SK-N-MC (cell line): ENCODE measurements around the gene NLRC5.
"Not testable (repeated sequence)": the region's sequence is repeated elsewhere in the genome, so short reads cannot be mapped to it uniquely, and the experiment has no call there.

Source experiments
- DNase-seq: peaks from one replicate; pipeline ENCODE4 v3.0.0-alpha.2; 2011; ENCODE audit warnings: low read depth, low spot score
- H3K27ac ChIP-seq: fragments of 200-600 bp; sonication (generic); 2 replicates; pipeline ENCODE4 v1.5.1; 2016; ENCODE audit warnings: mixed run types
- H3K36me3 ChIP-seq: fragments of 200-600 bp; sonication (generic); 2 replicates; pipeline ENCODE4 v1.6.1; 2017; ENCODE audit warnings: antibody characterized with exemption, low read length, mixed read lengths; ENCODE audit not compliant: insufficient read depth
- H3K4me3 ChIP-seq: fragments of 200-600 bp; sonication (generic); 2 replicates; pipeline ENCODE4 v1.5.1; 2016
- H3K9ac ChIP-seq: fragments of 200-600 bp; sonication (generic); 2 replicates; pipeline ENCODE4 v1.8.0; 2017; ENCODE audit warnings: mixed run types, mixed read lengths; ENCODE audit not compliant: insufficient read length
- H3K9me3 ChIP-seq: fragments of 200-600 bp; sonication (generic); 2 replicates; pipeline ENCODE4 v1.6.1; 2017; ENCODE audit warnings: low read depth, mild to moderate bottlenecking, antibody characterized with exemption, low read length, moderate library complexity, mixed read lengths
- EZH2 ChIP-seq: fragments of 200-600 bp; sonication (generic); IDR thresholded peaks from one replicate; pipeline ENCODE4 v1.6.1; 2017; ENCODE audit warnings: antibody characterized with exemption
- FOXP2 ChIP-seq: optimal IDR thresholded peaks from 2 replicates; pipeline ENCODE3; 2011; ENCODE audit warnings: mild to moderate bottlenecking, moderate library complexity; ENCODE audit not compliant: insufficient read depth; ENCODE audit errors: extremely low read length, control extremely low read depth
- POLR2AphosphoS5 ChIP-seq: IDR thresholded peaks from 2 replicates; pipeline ENCODE4 v1.6.1; 2012; ENCODE audit warnings: mild to moderate bottlenecking, low read depth, low read length, borderline replicate concordance

The NLRC5 gene

GRCh38 chr16:56969769-56970168 lies 19.6 kb upstream of the NLRC5 start:
- no peak for TF ChIP-seq POLR2AphosphoS5
- Histone ChIP-seq H3K4me3 (no peak overlapping the region), H3K9me3 (no peaks in the 10 kb centered on the region), H3K9ac (no peak overlapping the region), H3K36me3 (no peaks in the 10 kb centered on the region), H3K27ac (no peak overlapping the region)
- no peak for DNase-seq

DNA sequence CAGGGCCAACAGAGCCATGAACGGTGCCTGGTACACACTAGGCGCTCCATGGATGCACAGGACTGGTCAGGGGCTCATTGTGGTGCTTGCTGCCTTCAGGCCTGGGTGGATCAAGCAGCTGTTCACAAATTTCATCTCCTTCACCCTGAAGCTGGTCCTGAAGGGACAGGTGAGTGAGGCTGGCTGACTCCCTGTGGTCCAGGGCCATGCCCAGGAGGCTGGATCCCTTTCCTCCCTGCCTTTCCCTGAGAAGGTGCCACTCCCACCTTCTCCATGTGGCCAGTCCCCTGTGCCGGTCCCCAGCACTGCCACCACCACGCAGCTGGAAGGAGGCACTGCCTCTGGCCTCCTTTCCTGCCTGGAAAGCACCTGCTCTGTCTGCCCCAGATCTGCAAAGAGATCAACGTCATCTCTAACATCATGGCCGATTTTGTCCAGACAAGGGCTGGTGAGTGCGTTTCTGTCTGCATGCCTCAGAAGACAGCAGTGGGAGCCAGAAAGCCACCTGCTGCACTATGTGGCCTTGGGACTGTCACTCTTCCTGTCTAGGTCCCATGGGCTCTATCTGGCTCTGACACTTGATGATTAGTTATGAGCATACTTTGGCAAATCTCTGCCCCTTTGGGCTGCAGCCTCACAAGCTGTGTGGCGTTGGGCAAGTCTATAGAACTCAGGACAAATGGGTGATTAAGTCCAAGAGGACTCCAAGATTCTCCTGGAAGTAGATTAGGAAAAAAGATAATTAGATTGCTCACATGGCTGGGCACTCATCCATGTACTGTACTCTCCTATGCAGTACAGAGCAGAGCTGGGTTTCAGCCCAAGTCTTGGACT lies 18.2 kb upstream of the NLRC5 start:
- TF ChIP-seq FOXP2 (no peak), EZH2 (no peak), POLR2AphosphoS5 (no peak)
- H3K36me3 ChIP-seq: no peaks in the 10 kb centered on the region
- no peak overlapping the region for H3K27ac ChIP-seq
- no peak overlapping the region for H3K9ac ChIP-seq
- H3K4me3 ChIP-seq: no peak overlapping the region
- DNase-seq: no peak
- H3K9me3 ChIP-seq: no peaks in the 10 kb centered on the region

GRCh38 chr16:56971768-56972043 lies 17.7 kb upstream of the NLRC5 start:
- H3K4me3 ChIP-seq: no peak overlapping the region
- no peak for TF ChIP-seq EZH2
- no peak for TF ChIP-seq FOXP2

DNA sequence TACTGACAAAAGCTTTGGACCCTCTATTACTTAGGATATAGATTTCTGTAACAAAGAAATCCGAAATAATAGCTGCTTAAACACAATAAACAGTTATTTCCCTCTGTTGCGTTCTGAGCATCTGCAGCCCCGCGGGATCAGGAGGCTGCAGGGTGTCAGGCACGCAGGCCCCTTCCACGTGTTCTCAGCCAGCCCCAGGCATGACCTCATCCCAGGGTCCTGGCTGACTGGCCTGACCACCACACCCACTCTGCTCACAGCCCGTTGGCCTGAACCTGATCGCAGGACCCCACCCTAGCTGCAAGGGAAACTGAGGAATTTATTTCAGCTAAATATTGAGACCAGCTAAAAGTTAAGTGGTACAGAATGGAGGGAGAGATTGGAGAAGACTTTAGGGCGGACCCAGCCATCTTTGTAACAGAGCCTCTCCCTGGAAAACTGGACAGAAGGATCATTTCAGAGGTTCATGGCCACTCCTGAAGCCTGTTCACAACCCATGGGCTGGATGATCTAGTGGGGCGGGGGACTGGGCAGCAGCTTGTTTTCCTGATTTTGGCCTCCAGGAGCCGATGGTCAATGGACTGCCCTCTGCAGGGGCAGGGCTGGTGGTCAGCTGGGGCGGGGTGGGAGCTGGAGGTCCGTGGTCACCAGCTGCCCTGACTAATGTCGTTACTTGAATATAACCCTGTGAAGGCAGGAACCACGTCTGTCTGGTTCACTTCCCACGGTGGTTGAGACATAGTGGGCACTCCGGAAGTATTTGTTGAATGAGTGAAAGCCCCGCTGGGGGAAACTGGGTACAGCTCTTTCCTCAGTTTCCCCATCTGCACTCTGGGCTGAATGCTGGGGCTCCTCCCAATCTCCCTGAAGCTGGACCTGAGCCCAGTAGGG lies 16.7 kb upstream of the NLRC5 start:
- DNase-seq: no peak
- Histone ChIP-seq H3K4me3 (no peak overlapping the region), H3K9me3 (no peaks in the 10 kb centered on the region), H3K27ac (no peak overlapping the region), H3K36me3 (no peaks in the 10 kb centered on the region), H3K9ac (no peak overlapping the region)
- no peak for TF ChIP-seq EZH2
- TF ChIP-seq POLR2AphosphoS5: no peak
- no peak for TF ChIP-seq FOXP2

More at GRCh38 chr16:56971768-56972043, 17.7 kb upstream of the NLRC5 start:
- no peak overlapping the region for H3K27ac ChIP-seq
- H3K9ac ChIP-seq: no peak overlapping the region
- no peak for DNase-seq
- no peaks in the 10 kb centered on the region for H3K36me3 ChIP-seq
- H3K9me3 ChIP-seq: no peaks in the 10 kb centered on the region

- Histone ChIP-seq H3K4me3 (no peak overlapping the region), H3K27ac (no peak overlapping the region), H3K9me3 (no peaks in the 10 kb centered on the region), H3K36me3 (no peaks in the 10 kb centered on the region), H3K9ac (no peak overlapping the region)
- DNase-seq: no peak
- no peak for TF ChIP-seq POLR2AphosphoS5
- no peak for TF ChIP-seq EZH2
- no peak for TF ChIP-seq FOXP2
These were observed 16.1 kb upstream of the NLRC5 start for GRCh38 chr16:56973294-56973689.

DNA sequence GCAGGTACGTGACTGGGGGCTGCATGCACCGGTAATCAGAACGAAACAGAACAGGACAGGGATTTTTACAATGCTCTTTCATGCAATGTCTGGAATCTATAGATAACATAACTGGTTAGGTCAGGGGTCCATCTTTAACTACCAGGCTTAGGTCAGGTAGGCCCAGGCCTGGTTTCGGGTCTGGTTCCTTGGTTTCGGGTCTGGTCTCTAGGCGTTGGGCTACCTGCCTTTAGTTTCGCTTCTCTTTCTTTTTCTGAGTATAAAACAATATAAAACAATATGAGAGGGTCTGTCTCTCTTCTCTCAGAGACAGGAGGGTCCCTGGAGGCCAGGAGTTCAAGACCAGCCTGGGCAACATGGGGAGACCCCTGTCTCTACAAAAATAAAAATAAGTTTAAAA lies 15.5 kb upstream of the NLRC5 start:
- H3K36me3 ChIP-seq, DNase-seq, H3K9me3 ChIP-seq, H3K4me3 ChIP-seq, H3K9ac ChIP-seq, H3K27ac ChIP-seq: not testable (repeated sequence)

- no peak overlapping the region for H3K4me3 ChIP-seq
- H3K27ac ChIP-seq: no peak overlapping the region
- H3K9ac ChIP-seq: no peak overlapping the region
- no peaks in the 10 kb centered on the region for H3K36me3 ChIP-seq
- no peak for DNase-seq
- no peak for TF ChIP-seq EZH2
- TF ChIP-seq FOXP2: no peak
- TF ChIP-seq POLR2AphosphoS5: no peak
- H3K9me3 ChIP-seq: no peaks in the 10 kb centered on the region
These were observed 14.6 kb upstream of the NLRC5 start for GRCh38 chr16:56974549-56975300.

DNA sequence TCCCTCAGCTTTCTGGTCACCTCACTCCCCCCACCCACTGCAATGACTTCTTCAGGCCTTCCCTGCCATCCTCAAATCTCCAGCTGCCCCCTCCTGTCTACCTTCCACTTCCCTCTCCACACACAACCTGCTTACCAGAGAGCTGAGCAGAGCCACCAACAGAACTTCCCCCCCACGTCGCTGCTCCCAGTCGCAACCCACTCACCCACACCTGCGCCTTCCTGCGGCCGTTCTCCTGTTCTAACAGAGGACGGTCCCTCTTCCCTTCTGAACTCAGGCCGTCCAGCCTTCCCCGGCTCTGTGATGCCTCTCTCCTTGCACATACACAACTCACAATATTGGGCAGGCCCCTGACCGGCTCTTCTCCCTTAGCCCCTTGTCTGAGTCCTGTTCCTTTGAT lies 13.6 kb upstream of the NLRC5 start:
- no peak for DNase-seq
- Histone ChIP-seq H3K9ac (no peak overlapping the region), H3K27ac (no peak overlapping the region), H3K36me3 (no peaks in the 10 kb centered on the region), H3K4me3 (no peak overlapping the region), H3K9me3 (no peaks in the 10 kb centered on the region)
- TF ChIP-seq FOXP2 (no peak), EZH2 (no peak), POLR2AphosphoS5 (no peak)

GRCh38 chr16:56977216-56977615 lies 12.1 kb upstream of the NLRC5 start:
- no peak for DNase-seq
- no peak overlapping the region for H3K27ac ChIP-seq
- no peaks in the 10 kb centered on the region for H3K36me3 ChIP-seq
- no peak overlapping the region for H3K9ac ChIP-seq
- no peak for TF ChIP-seq FOXP2
- no peak for TF ChIP-seq EZH2
- no peak for TF ChIP-seq POLR2AphosphoS5
- H3K9me3 ChIP-seq: no peaks in the 10 kb centered on the region
- no peak overlapping the region for H3K4me3 ChIP-seq
